ENCODE measurements around the gene GMFB. TPM values are rescaled to one million over a fixed set of nuclear protein-coding genes. Genes with fewer than 3 reads are reported as not detected.

The GMFB gene
- total RNA-seq, 1 experiment from 2014 or later, result 53.8 TPM

DNA sequence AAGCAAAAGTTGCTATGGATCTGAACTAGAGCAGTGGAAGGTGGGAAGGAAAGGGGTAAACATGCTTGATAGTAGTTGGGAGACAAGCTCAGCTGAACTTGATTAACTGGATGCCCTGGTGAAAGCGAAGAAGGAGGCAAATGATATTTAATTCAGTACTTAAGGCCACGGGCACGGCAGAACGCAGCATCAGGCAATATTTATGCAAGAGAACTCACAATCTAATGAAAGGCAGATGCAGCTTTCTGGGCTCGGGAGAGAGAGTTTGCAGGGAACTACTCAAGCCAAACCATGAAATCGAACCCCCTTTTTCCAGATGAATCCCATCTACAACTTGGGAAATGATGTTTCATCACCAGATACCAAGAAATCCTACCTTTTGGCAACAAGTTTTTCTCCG lies 44.1 kb downstream of the GMFB start:
- no peaks in the 10 kb centered on the region for H3K9me2 ChIP-seq (ENCODE audit: insufficient read depth)
- peaks cover 8 to 22% of the 10 kb centered on the region in 2 experiments; a peak in 3 of 4 replicates for H3K4me1 ChIP-seq (ENCODE audit: control insufficient read depth in 1 of 2, insufficient read depth in 2 of 2, low read length in 2 of 2)
- H3K9ac ChIP-seq (ENCODE audit: low read length), result no peak overlapping the region
- peaks cover 12% of the 10 kb centered on the region for H3K79me2 ChIP-seq (ENCODE audit: insufficient read depth, low read length)
- no TSS peak for BruUV-seq (replicated peaks)
- ATAC-seq (no peak), DNase-seq (ENCODE audit: low read depth, low spot score) (no peak)
- H4K20me1 ChIP-seq (ENCODE audit: insufficient read depth), result no peaks in the 10 kb centered on the region
- H3K27ac ChIP-seq (ENCODE audit: low read depth, low read length), result no peak overlapping the region
- no peaks in the 10 kb centered on the region for H3K9me3 ChIP-seq (ENCODE audit: control insufficient read depth in 1 of 2, insufficient read depth in 1 of 2, low read depth in 1 of 2, low read length in 2 of 2)
- no peak overlapping the region for H2AFZ ChIP-seq (ENCODE audit: low read depth, low read length, poor library complexity, severe bottlenecking)
- RAD21 ChIA-PET (ENCODE audit: low non-redundant PET in 1 of 2, low total read pairs in 2 of 2, uncharacterized antibody in 2 of 2, unreplicated experiment in 2 of 2), result no interaction called here
- POLR2A ChIA-PET, result no interaction called here
- CTCF ChIA-PET, result interaction anchor here (1.4 kb wide), 1 partner anchor 120 kb away, joined by 3 read pairs; no protein-coding TSS in a partner anchor
- no peak overlapping the region for H3K4me2 ChIP-seq (ENCODE audit: low read length)
- intact Hi-C loops (cut with micrococcal nuclease), result no loop called here
- TF ChIP-seq ELF1 (IDR thresholded peaks at IDR 0.05; ENCODE audit: borderline replicate concordance, low read depth) (no peak), POLR2AphosphoS5 (IDR thresholded peaks at IDR 0.05; ENCODE audit: low read depth, low read length) (no peak), YY1 (IDR thresholded peaks at IDR 0.05; ENCODE audit: extremely low read depth, insufficient replicate concordance, low read depth, low read length) (no peak), SP1 (IDR thresholded peaks at IDR 0.05; ENCODE audit: low read depth) (no peak), ZFX (IDR thresholded peaks at IDR 0.05) (no peak)
- TF ChIP-seq, protein P1, sequence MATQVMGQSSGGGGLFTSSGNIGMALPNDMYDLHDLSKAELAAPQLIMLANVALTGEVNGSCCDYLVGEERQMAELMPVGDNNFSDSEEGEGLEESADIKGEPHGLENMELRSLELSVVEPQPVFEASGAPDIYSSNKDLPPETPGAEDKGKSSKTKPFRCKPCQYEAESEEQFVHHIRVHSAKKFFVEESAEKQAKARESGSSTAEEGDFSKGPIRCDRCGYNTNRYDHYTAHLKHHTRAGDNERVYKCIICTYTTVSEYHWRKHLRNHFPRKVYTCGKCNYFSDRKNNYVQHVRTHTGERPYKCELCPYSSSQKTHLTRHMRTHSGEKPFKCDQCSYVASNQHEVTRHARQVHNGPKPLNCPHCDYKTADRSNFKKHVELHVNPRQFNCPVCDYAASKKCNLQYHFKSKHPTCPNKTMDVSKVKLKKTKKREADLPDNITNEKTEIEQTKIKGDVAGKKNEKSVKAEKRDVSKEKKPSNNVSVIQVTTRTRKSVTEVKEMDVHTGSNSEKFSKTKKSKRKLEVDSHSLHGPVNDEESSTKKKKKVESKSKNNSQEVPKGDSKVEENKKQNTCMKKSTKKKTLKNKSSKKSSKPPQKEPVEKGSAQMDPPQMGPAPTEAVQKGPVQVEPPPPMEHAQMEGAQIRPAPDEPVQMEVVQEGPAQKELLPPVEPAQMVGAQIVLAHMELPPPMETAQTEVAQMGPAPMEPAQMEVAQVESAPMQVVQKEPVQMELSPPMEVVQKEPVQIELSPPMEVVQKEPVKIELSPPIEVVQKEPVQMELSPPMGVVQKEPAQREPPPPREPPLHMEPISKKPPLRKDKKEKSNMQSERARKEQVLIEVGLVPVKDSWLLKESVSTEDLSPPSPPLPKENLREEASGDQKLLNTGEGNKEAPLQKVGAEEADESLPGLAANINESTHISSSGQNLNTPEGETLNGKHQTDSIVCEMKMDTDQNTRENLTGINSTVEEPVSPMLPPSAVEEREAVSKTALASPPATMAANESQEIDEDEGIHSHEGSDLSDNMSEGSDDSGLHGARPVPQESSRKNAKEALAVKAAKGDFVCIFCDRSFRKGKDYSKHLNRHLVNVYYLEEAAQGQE (IDR thresholded peaks at IDR 0.05; ENCODE audit: low read depth), result no peak
- TF ChIP-seq, protein P2, sequence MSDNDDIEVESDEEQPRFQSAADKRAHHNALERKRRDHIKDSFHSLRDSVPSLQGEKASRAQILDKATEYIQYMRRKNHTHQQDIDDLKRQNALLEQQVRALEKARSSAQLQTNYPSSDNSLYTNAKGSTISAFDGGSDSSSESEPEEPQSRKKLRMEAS (IDR thresholded peaks at IDR 0.05), result no peak
- TF ChIP-seq, protein P3, sequence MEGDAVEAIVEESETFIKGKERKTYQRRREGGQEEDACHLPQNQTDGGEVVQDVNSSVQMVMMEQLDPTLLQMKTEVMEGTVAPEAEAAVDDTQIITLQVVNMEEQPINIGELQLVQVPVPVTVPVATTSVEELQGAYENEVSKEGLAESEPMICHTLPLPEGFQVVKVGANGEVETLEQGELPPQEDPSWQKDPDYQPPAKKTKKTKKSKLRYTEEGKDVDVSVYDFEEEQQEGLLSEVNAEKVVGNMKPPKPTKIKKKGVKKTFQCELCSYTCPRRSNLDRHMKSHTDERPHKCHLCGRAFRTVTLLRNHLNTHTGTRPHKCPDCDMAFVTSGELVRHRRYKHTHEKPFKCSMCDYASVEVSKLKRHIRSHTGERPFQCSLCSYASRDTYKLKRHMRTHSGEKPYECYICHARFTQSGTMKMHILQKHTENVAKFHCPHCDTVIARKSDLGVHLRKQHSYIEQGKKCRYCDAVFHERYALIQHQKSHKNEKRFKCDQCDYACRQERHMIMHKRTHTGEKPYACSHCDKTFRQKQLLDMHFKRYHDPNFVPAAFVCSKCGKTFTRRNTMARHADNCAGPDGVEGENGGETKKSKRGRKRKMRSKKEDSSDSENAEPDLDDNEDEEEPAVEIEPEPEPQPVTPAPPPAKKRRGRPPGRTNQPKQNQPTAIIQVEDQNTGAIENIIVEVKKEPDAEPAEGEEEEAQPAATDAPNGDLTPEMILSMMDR (IDR thresholded peaks at IDR 0.05 in 2 of 3, conservative IDR thresholded peaks at IDR 0.05 in 1 of 3; ENCODE audit: borderline replicate concordance in 1 of 3, insufficient read depth in 1 of 3, low read depth in 2 of 3, low read length in 2 of 3), result no peak
- H3K4me3 ChIP-seq (replicated peaks in 1 of 2; ENCODE audit: low read depth in 1 of 2, low read length in 2 of 2), result no peak overlapping the region
- H3K36me3 ChIP-seq (ENCODE audit: control insufficient read depth in 1 of 2, insufficient read depth in 2 of 2, low read length in 2 of 2), result no peaks in the 10 kb centered on the region
- no peaks in the 10 kb centered on the region for H3K27me3 ChIP-seq (ENCODE audit: insufficient read depth, low read length)
